Ishikawa (cell line): Measurements from ENCODE around the gene RNF31.
A peak's percentile ranks its signal among the peaks of the same experiment; 100 is the strongest.

Experiments used
- CEBPB ChIP-seq: IDR thresholded peaks from 2 replicates; pipeline ENCODE4 v1.6.1; 2012
- CREB1 ChIP-seq: IDR thresholded peaks from 2 replicates; pipeline ENCODE4 v1.6.1; 2012; ENCODE audit warnings: low read depth
- EGR1 ChIP-seq: IDR thresholded peaks from 2 replicates; pipeline ENCODE4 v1.6.1; 2012
- EP300 ChIP-seq: IDR thresholded peaks from 2 replicates; pipeline ENCODE4 v1.6.1; 2012; ENCODE audit warnings: borderline replicate concordance
- FOXM1 ChIP-seq: IDR thresholded peaks from 2 replicates; pipeline ENCODE4 v1.6.1; 2012; ENCODE audit warnings: low read depth, borderline replicate concordance
- NFIC ChIP-seq: IDR thresholded peaks from 2 replicates; pipeline ENCODE4 v1.6.1; 2012
- RAD21 ChIP-seq: IDR thresholded peaks from 2 replicates; pipeline ENCODE4 v1.6.1; 2012; ENCODE audit warnings: low read depth
- TAF1 ChIP-seq: IDR thresholded peaks from 2 replicates; pipeline ENCODE4 v1.6.1; 2012; ENCODE audit warnings: low read depth, mild to moderate bottlenecking
- TCF12 ChIP-seq: IDR thresholded peaks from 2 replicates; pipeline ENCODE4 v1.6.1; 2012; ENCODE audit warnings: low read depth
- TEAD4 ChIP-seq: IDR thresholded peaks from 2 replicates; pipeline ENCODE4 v1.6.1; 2012
- YY1 ChIP-seq: IDR thresholded peaks from 2 replicates; pipeline ENCODE4 v1.6.1; 2012; ENCODE audit warnings: low read depth
- ZBTB7A ChIP-seq: IDR thresholded peaks from 2 replicates; pipeline ENCODE4 v1.6.1; 2012; ENCODE audit warnings: low read depth
- TF ChIP-seq, protein P1 (sequence below): IDR thresholded peaks from 2 replicates; pipeline ENCODE4 v1.6.1; 2012
- TF ChIP-seq, protein P2 (sequence below): IDR thresholded peaks from 2 replicates; pipeline ENCODE4 v1.6.1; 2012; ENCODE audit warnings: low read depth, mild to moderate bottlenecking
- TF ChIP-seq, protein P3 (sequence below): IDR thresholded peaks from 2 replicates; pipeline ENCODE4 v1.6.1; 2012

Gene RNF31

DNA sequence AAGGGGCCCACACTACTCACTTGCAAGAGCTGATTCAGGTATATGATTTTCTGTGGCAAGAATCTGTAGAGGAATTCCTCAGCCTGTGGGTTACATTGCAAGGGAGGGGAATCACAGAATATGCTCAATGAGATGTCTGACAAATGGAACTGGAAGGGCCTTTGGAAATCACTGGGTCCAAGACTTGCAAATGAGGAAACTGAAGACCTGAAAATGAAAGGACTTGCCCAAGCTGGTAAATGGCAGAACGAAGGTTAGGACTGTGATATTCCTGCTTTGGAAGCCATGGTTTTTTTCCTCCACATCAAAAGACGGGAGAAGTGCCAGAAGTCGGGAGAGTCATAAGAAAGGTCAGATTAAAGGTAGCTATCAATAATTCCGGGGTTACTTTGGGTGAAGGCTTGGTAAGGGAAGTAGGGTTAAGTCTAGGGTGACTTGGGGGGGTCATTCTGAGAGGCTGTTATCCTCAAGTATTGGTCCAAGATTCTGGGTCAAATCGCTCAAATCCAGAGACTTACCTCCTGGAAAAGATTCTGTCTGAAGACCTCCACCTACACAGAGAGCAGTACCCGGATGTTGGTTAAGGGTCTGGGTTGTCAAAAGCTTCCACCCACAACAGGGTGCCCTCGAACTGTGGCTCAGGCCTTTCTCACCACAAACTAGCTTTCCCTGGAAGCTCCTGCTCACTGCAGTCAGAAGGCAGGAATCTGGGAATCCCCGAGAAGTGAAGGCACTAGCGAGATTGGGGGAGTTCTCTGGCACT lies 1.4 kb upstream of the RNF31 start:
- TF ChIP-seq TCF12 (no peak), TAF1 (no peak), RAD21 (no peak), NFIC (no peak), EP300 (no peak), CREB1 (no peak)
- TF ChIP-seq, protein P1, sequence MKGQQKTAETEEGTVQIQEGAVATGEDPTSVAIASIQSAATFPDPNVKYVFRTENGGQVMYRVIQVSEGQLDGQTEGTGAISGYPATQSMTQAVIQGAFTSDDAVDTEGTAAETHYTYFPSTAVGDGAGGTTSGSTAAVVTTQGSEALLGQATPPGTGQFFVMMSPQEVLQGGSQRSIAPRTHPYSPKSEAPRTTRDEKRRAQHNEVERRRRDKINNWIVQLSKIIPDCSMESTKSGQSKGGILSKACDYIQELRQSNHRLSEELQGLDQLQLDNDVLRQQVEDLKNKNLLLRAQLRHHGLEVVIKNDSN: no peak

DNA sequence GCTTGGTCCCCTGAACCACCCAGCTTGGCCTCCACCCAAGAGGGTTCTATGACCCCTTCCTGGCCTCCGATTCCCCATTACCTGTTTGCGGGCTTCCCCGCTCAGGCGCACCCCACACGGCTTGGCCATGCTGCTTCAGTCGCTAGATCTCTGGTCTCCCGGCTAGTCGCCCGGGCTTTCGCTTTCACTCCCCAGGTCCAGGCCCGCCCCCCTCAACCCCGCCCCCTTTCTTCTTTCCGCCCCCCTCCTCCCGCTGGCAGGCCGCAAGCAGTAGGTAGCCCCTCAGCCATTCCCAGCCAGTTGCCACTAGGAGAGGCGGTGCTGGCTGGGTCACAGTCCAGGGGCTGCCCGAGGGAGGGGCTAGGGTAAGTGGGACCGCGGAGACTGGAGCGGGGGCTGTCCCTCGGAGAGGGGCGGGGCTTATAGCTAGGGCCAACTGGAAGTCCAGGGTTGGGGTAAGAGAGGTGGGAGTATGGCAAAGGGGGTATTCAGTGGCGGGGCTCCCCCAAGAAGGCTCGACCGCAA lies 783 bp upstream of the RNF31 start, which contains the start of gene PSME2:
PSME2 (minus strand) TSS at position 158 of the 525 bp plus-strand sequence; CDS start at position 129, 29 bp downstream.
- peak; percentile 33; the same call in 1 of the 2 replicates for TF ChIP-seq TAF1
- no peak for TF ChIP-seq CEBPB
- no peak for TF ChIP-seq ZBTB7A
- 0 out of 2 replicates have a peak, but pooled peaks have one; percentile 4 for TF ChIP-seq TEAD4

DNA sequence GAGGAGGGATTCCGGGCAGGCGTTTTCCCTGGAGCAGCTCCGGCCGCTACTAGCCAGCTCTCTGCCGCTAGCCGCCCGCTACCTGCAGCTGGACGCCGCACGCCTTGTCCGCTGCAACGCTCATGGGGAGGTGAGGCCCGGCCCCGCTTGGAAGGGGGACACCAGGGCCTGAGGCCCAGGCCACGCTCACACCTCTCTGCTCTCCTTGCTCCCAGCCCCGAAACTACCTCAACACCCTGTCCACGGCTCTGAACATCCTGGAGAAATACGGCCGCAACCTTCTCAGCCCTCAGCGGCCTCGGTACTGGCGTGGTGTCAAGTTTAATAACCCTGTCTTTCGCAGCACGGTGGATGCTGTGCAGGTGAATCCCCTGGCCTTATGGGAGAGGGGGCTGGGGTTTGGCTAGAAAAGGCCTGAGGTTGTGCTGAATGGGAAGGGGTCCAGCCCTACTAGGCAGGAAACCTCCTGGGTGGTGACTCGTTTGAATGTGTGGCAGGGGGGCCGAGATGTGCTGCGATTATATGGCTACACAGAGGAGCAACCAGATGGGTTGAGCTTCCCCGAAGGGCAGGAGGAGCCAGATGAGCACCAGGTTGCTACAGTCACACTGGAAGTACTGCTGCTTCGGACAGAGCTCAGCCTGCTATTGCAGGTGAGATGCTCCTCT lies 597 bp downstream of the RNF31 start:
- TF ChIP-seq ZBTB7A (no peak), YY1 (no peak), NFIC (no peak), EGR1 (no peak), CEBPB (no peak)
- TF ChIP-seq, protein P1: no peak

DNA sequence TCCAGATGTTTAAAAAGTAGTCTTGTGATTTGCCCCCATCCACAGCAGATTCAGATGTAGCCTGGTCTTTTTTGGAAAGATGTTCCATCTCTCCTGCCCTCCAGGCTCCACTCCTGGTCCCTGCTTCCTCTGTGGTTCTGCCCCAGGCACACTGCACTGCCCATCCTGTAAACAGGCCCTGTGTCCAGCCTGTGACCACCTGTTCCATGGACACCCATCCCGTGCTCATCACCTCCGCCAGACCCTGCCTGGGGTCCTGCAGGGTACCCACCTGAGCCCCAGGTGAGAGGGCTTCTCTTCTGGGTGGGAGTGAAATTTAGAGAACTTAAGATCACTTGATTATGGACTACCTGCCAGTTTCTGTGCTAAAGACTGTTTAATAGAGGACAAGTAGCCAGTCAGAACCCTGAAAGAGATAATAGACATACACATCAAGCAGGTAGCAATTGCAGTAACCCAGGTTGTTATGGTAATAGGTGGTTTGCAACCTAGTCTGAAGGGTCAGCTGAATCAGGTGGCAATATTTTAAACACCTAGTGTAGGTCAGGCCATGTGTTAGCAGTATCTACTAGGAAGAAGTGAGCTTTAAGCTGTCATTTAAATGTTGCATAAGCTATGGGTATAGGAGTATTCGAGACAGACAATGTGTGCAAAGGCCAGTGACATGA lies 2.1 kb downstream of the RNF31 start:
- TF ChIP-seq FOXM1: no peak
- no peak for TF ChIP-seq RAD21
- no peak for TF ChIP-seq CREB1
- no peak for TF ChIP-seq YY1
- no peak for TF ChIP-seq EGR1
- TF ChIP-seq, protein P1: no peak
- no peak for TF ChIP-seq TAF1
- TF ChIP-seq EP300: no peak
- no peak for TF ChIP-seq TCF12
- TF ChIP-seq TEAD4: no peak
- TF ChIP-seq, protein P2, sequence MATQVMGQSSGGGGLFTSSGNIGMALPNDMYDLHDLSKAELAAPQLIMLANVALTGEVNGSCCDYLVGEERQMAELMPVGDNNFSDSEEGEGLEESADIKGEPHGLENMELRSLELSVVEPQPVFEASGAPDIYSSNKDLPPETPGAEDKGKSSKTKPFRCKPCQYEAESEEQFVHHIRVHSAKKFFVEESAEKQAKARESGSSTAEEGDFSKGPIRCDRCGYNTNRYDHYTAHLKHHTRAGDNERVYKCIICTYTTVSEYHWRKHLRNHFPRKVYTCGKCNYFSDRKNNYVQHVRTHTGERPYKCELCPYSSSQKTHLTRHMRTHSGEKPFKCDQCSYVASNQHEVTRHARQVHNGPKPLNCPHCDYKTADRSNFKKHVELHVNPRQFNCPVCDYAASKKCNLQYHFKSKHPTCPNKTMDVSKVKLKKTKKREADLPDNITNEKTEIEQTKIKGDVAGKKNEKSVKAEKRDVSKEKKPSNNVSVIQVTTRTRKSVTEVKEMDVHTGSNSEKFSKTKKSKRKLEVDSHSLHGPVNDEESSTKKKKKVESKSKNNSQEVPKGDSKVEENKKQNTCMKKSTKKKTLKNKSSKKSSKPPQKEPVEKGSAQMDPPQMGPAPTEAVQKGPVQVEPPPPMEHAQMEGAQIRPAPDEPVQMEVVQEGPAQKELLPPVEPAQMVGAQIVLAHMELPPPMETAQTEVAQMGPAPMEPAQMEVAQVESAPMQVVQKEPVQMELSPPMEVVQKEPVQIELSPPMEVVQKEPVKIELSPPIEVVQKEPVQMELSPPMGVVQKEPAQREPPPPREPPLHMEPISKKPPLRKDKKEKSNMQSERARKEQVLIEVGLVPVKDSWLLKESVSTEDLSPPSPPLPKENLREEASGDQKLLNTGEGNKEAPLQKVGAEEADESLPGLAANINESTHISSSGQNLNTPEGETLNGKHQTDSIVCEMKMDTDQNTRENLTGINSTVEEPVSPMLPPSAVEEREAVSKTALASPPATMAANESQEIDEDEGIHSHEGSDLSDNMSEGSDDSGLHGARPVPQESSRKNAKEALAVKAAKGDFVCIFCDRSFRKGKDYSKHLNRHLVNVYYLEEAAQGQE: no peak
- TF ChIP-seq, protein P3, sequence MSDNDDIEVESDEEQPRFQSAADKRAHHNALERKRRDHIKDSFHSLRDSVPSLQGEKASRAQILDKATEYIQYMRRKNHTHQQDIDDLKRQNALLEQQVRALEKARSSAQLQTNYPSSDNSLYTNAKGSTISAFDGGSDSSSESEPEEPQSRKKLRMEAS: no peak
- no peak for TF ChIP-seq CEBPB
- no peak for TF ChIP-seq ZBTB7A
- no peak for TF ChIP-seq NFIC

DNA sequence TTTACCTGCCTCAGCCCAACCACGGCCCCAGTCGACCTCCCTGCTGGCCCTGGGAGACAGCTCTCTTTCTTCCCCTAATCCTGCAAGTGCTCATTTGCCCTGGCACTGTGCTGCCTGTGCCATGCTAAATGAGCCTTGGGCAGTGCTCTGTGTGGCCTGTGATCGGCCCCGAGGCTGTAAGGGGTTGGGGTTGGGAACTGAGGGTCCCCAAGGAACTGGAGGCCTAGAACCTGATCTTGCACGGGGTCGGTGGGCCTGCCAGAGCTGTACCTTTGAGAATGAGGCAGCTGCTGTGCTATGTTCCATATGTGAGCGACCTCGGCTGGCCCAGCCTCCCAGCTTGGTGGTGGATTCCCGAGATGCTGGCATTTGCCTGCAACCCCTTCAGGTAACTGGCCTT lies 2.8 kb downstream of the RNF31 start:
- no peak for TF ChIP-seq YY1
- no peak for TF ChIP-seq EGR1
- no peak for TF ChIP-seq CEBPB
- TF ChIP-seq CREB1: no peak
- TF ChIP-seq, protein P3: no peak
- TF ChIP-seq, protein P1: no peak
- TF ChIP-seq TAF1: no peak
- TF ChIP-seq FOXM1: no peak
- TF ChIP-seq, protein P2: no peak
- no peak for TF ChIP-seq TCF12
- no peak for TF ChIP-seq RAD21
- no peak for TF ChIP-seq EP300
- TF ChIP-seq ZBTB7A: no peak
- no peak for TF ChIP-seq TEAD4
- TF ChIP-seq NFIC: no peak
